Vagina (tissue), 2 donors: ENCODE results near the gene RBM17.

Experiments
- CTCF ChIP-seq, 3 experiments: fragments of 450-650 bp in 2 of 3; fragments of 200-600 bp in 1 of 3; sonication (generic) in 1 of 3; IDR thresholded peaks; one replicate each; pipeline ENCODE4 v1.5.1; 2017 to 2019; ENCODE audit warnings: antibody characterized with exemption in 3 of 3, mild to moderate bottlenecking in 2 of 3, moderate library complexity in 2 of 3
- POLR2A ChIP-seq, 2 donors: fragments of 450-650 bp; IDR thresholded peaks; one replicate each; pipeline ENCODE4 v1.6.1; 2017; ENCODE audit warnings: antibody characterized with exemption in 2 of 2, mild to moderate bottlenecking in 2 of 2, moderate library complexity in 2 of 2

- TF ChIP-seq CTCF (IDR thresholded peaks at IDR 0.05) (no peak), POLR2A (IDR thresholded peaks at IDR 0.05) (no peak)
Measured at GRCh38 chr10:6119962-6120361, 31.1 kb downstream of the RBM17 start.
